H1 (cell line): ENCODE data around the gene DNAI1. TPM values are rescaled to one million over a fixed set of nuclear protein-coding genes. Genes with fewer than 3 reads are reported as not detected.

Experiments
- CTCF ChIA-PET: fragments of 300-600 bp; sonication (Branson Sonifier 250); formaldehyde crosslinking; loops from one replicate; lab custom pipeline; 2021; ENCODE audit not compliant: partially characterized antibody; lab: Charles Lee
- POLR2A ChIA-PET: fragments of 300-600 bp; sonication (Branson Sonifier 250); formaldehyde crosslinking; loops from one replicate; lab custom pipeline; 2021; ENCODE audit warnings: inconsistent platforms; ENCODE audit not compliant: partially characterized antibody; lab: Charles Lee
- DNase-seq, 2 experiments: peaks; one replicate each; pipeline versions ENCODE4 v3.0.0 to v3.0.0-alpha.2; 2010 to 2022; ENCODE audit warnings: low spot score in 2 of 2, low read depth in 1 of 2, mixed read lengths in 1 of 2
- FAIRE-seq: peaks from 2 replicates; lab custom pipeline; 2011; peaks lifted over from hg19 to GRCh38; lab: Jason Lieb, UNC
- H2AFZ ChIP-seq: 2 replicates; pipeline ENCODE4 v1.8.1; 2012; ENCODE audit warnings: low read length, inconsistent platforms
- H2AK5ac ChIP-seq: 2 replicates; pipeline ENCODE4 v1.6.1; 2013; ENCODE audit warnings: low read depth, low read length
- H2BK120ac ChIP-seq: replicated peaks from 2 replicates; pipeline ENCODE3; 2013; ENCODE audit warnings: low read depth, low read length, inconsistent platforms
- H2BK12ac ChIP-seq: 2 replicates; pipeline ENCODE4 v1.6.1; 2013; ENCODE audit warnings: low read depth, low read length
- H2BK15ac ChIP-seq: 2 replicates; pipeline ENCODE4 v1.6.1; 2013; ENCODE audit warnings: low read length
- H2BK20ac ChIP-seq: 2 replicates; pipeline ENCODE4 v1.6.1; 2013; ENCODE audit warnings: low read length
- H2BK5ac ChIP-seq: 2 replicates; pipeline ENCODE4 v1.6.1; 2013; ENCODE audit warnings: low read depth, low read length
- H3K14ac ChIP-seq: 2 replicates; pipeline ENCODE4 v1.6.1; 2013; ENCODE audit warnings: inconsistent platforms; ENCODE audit not compliant: insufficient read length
- H3K18ac ChIP-seq: 2 replicates; pipeline ENCODE4 v1.6.1; 2013; ENCODE audit warnings: low read length; ENCODE audit errors: extremely low read depth
- H3K23ac ChIP-seq: 2 replicates; pipeline ENCODE4 v1.6.1; 2013; ENCODE audit warnings: inconsistent platforms; ENCODE audit not compliant: insufficient read length
- H3K23me2 ChIP-seq: 2 replicates; pipeline ENCODE4 v1.6.1; 2013; ENCODE audit warnings: low read depth, low read length
- H3K27ac ChIP-seq: 2 replicates; pipeline ENCODE4 v1.6.1; 2011; ENCODE audit warnings: low read depth, low read length, inconsistent platforms
- H3K27me3 ChIP-seq, 4 experiments: replicated peaks in 1 of 4; 1 replicate in 1 of 4; 2 replicates in 3 of 4; pipeline versions ENCODE4 v1.6.1 to v1.8.1; 2011 to 2013; ENCODE audit warnings: low read length in 3 of 4, mild to moderate bottlenecking in 3 of 4, inconsistent platforms in 2 of 4, mixed read lengths in 2 of 4, moderate library complexity in 1 of 4; ENCODE audit not compliant: control insufficient read depth in 3 of 4, insufficient read depth in 3 of 4; ENCODE audit errors: extremely low read depth in 1 of 4
- H3K36me3 ChIP-seq, 4 experiments: 2 replicates each; pipeline versions ENCODE4 v1.6.1 to v1.8.1; 2011 to 2013; ENCODE audit warnings: mild to moderate bottlenecking in 4 of 4, low read length in 3 of 4, moderate library complexity in 2 of 4, control low read depth in 1 of 4, inconsistent platforms in 1 of 4; ENCODE audit not compliant: insufficient read depth in 4 of 4, control insufficient read depth in 2 of 4
- H3K4ac ChIP-seq: replicated peaks from 2 replicates; pipeline ENCODE3; 2013; ENCODE audit warnings: low read length, low read depth, mixed read lengths, inconsistent platforms; ENCODE audit not compliant: insufficient read length
- H3K4me1 ChIP-seq, 4 experiments: replicated peaks in 1 of 4; 1 replicate in 1 of 4; 2 replicates in 3 of 4; pipeline versions ENCODE4 v1.6.1 to v1.8.1; 2011 to 2013; ENCODE audit warnings: low read length in 3 of 4, inconsistent platforms in 2 of 4, mixed read lengths in 1 of 4; ENCODE audit not compliant: insufficient read depth in 4 of 4, control insufficient read depth in 3 of 4
- H3K4me2 ChIP-seq, 2 experiments: 2 replicates each; pipeline versions ENCODE4 v1.6.1 to v1.8.1; 2011 to 2013; ENCODE audit warnings: low read depth in 2 of 2, low read length in 2 of 2, control low read depth in 1 of 2, inconsistent platforms in 1 of 2, mild to moderate bottlenecking in 1 of 2; ENCODE audit not compliant: insufficient read depth in 1 of 2
- H3K4me3 ChIP-seq, 4 experiments: fragments of 200-600, 300-600 bp in 1 of 4; sonication (generic), shearing (Covaris generic), sonication (Bioruptor Twin) in 1 of 4; 2 replicates each; pipeline versions ENCODE4 v1.5.1 to v1.8.1; 2011 to 2016; ENCODE audit warnings: low read length in 4 of 4, low read depth in 3 of 4, control low read depth in 2 of 4, inconsistent platforms in 2 of 4, mild to moderate bottlenecking in 2 of 4, mixed read lengths in 1 of 4, moderate library complexity in 1 of 4; ENCODE audit not compliant: insufficient read depth in 2 of 4; ENCODE audit errors: extremely low read depth in 1 of 4
- H3K56ac ChIP-seq: replicated peaks from 2 replicates; pipeline ENCODE3; 2013; ENCODE audit warnings: low read depth, mild to moderate bottlenecking, mixed read lengths, low read length, inconsistent platforms; ENCODE audit not compliant: insufficient read length
- H3K79me1 ChIP-seq: 2 replicates; pipeline ENCODE4 v1.6.1; 2013; ENCODE audit warnings: low read depth, low read length, control low read depth
- H3K79me2 ChIP-seq, 2 experiments: 2 replicates each; pipeline versions ENCODE4 v1.6.1 to v1.8.1; 2012 to 2013; ENCODE audit warnings: low read length in 2 of 2, mild to moderate bottlenecking in 2 of 2, inconsistent platforms in 1 of 2; ENCODE audit not compliant: insufficient read depth in 2 of 2, control insufficient read depth in 1 of 2
- H3K9ac ChIP-seq, 4 experiments: replicated peaks in 1 of 4; 1 replicate in 1 of 4; 2 replicates in 3 of 4; pipeline versions ENCODE4 v1.6.1 to v1.8.1; 2011 to 2013; ENCODE audit warnings: low read depth in 3 of 4, low read length in 3 of 4, control low read depth in 2 of 4, mild to moderate bottlenecking in 2 of 4, moderate library complexity in 2 of 4, inconsistent platforms in 1 of 4; ENCODE audit errors: extremely low read depth in 1 of 4
- H3K9me3 ChIP-seq, 2 experiments: 2 replicates each; pipeline versions ENCODE4 v1.6.1 to v1.8.1; 2012 to 2013; ENCODE audit warnings: mild to moderate bottlenecking in 2 of 2, moderate library complexity in 2 of 2, control low read depth in 1 of 2, inconsistent platforms in 1 of 2, low read depth in 1 of 2, low read length in 1 of 2, mixed read lengths in 1 of 2; ENCODE audit not compliant: insufficient read depth in 2 of 2
- H4K20me1 ChIP-seq, 2 experiments: replicated peaks in 1 of 2; 2 replicates each; pipeline versions ENCODE3 to v1.8.1; 2011 to 2013; ENCODE audit warnings: inconsistent platforms in 2 of 2, low read length in 2 of 2, mild to moderate bottlenecking in 1 of 2; ENCODE audit not compliant: insufficient read depth in 2 of 2, control insufficient read depth in 1 of 2
- H4K5ac ChIP-seq: 2 replicates; pipeline ENCODE4 v1.6.1; 2013; ENCODE audit warnings: low read length, low read depth, mixed read lengths, inconsistent platforms; ENCODE audit not compliant: insufficient read length
- H4K8ac ChIP-seq: 2 replicates; pipeline ENCODE4 v1.8.0; 2013; ENCODE audit warnings: mild to moderate bottlenecking, moderate library complexity, low read length, inconsistent platforms; ENCODE audit not compliant: insufficient read depth; ENCODE audit errors: extremely low read depth
- H4K91ac ChIP-seq: replicated peaks from 2 replicates; pipeline ENCODE3; 2013; ENCODE audit warnings: low read length, mixed read lengths, inconsistent platforms; ENCODE audit not compliant: insufficient read length
- BACH1 ChIP-seq: IDR thresholded peaks from 2 replicates; pipeline ENCODE4 v1.6.1; 2012; ENCODE audit warnings: low read length, improper control_type of control experiment
- CHD2 ChIP-seq: IDR thresholded peaks from 2 replicates; pipeline ENCODE4 v1.6.1; 2012; ENCODE audit warnings: low read length, improper control_type of control experiment
- GTF2F1 ChIP-seq: IDR thresholded peaks from 2 replicates; pipeline ENCODE4 v1.6.1; 2012; ENCODE audit warnings: low read depth, low read length, improper control_type of control experiment, borderline replicate concordance
- POLR2AphosphoS5 ChIP-seq: IDR thresholded peaks from 2 replicates; pipeline ENCODE4 v1.6.1; 2011; ENCODE audit warnings: low read depth, low read length
- RBBP5 ChIP-seq: IDR thresholded peaks from 2 replicates; pipeline ENCODE4 v1.7.1; 2012; ENCODE audit warnings: low read depth, mild to moderate bottlenecking, inconsistent platforms, low read length, moderate library complexity, borderline replicate concordance
- RFX5 ChIP-seq: IDR thresholded peaks from 2 replicates; pipeline ENCODE4 v1.6.1; 2011; ENCODE audit warnings: low read depth, low read length, improper control_type of control experiment, borderline replicate concordance
- SP2 ChIP-seq: IDR thresholded peaks from 2 replicates; pipeline ENCODE4 v1.6.1; 2012; ENCODE audit warnings: mild to moderate bottlenecking, low read length, inconsistent platforms
- SP4 ChIP-seq: IDR thresholded peaks from 2 replicates; pipeline ENCODE4 v1.6.1; 2012; ENCODE audit warnings: low read length, inconsistent platforms
- TAF7 ChIP-seq: optimal IDR thresholded peaks from 2 replicates; pipeline ENCODE3; 2011; ENCODE audit warnings: low read depth, mild to moderate bottlenecking, inconsistent platforms, low read length, moderate library complexity, borderline replicate concordance
- TEAD4 ChIP-seq: IDR thresholded peaks from 2 replicates; pipeline ENCODE4 v1.6.1; 2012; ENCODE audit warnings: low read depth, low read length, inconsistent platforms, mixed read lengths
- WGBS, 2 experiments: shearing (Covaris generic) in 1 of 2; methylation state at CpG; one replicate each; pipeline versions ENCODE4 v1.1.6 to v1.1.7; 2013 to 2015; ENCODE audit warnings: low lambda C conversion rate in 2 of 2, mixed read lengths in 2 of 2, inconsistent platforms in 1 of 2, low coverage in 1 of 2, missing lambda C conversion rate in 1 of 2; ENCODE audit not compliant: insufficient replicate concordance in 2 of 2, insufficient coverage in 1 of 2, insufficient read length in 1 of 2; ENCODE audit errors: extremely low coverage in 1 of 2, missing lambda C conversion rate in 1 of 2; 5-methylcytosine and 5-hydroxymethylcytosine counted together
- polyA plus RNA-seq, 7 experiments: library from polyadenylated mRNA; depleted of rRNA in 3 of 7; stranded (reverse) in 5 of 7; unstranded in 2 of 7; fragments of >200 nt in 5 of 7; fragments of 200-250 nt in 2 of 7; gene quantifications; 1 replicate in 5 of 7; 2 replicates in 1 of 7; 4 replicates in 1 of 7; pipeline versions ENCODE4 v1.2.1 to v1.2.3, GENCODE V29; 2011 to 2013; ENCODE audit warnings: missing spikeins in 2 of 7, mixed read lengths in 2 of 7
- total RNA-seq: library from RNA; stranded (reverse); fragmentation: NEBNext Ultra II Directional; extraction: Animal tissue kit (Norgen Biotek cat#: 25700); gene quantifications from 2 replicates; pipeline ENCODE4 v1.2.1, GENCODE V29; 2021
- TF ChIP-seq, protein P1 (sequence below): IDR thresholded peaks from 2 replicates; pipeline ENCODE4 v1.6.1; 2012; ENCODE audit warnings: low read length, inconsistent platforms

DNAI1 gene
- total and polyA plus RNA-seq, 2 of the 8 experiments (the other 6 are each of a cell fraction or from before 2014, with no cell fraction given) = 0.37 to 0.54 TPM

DNA sequence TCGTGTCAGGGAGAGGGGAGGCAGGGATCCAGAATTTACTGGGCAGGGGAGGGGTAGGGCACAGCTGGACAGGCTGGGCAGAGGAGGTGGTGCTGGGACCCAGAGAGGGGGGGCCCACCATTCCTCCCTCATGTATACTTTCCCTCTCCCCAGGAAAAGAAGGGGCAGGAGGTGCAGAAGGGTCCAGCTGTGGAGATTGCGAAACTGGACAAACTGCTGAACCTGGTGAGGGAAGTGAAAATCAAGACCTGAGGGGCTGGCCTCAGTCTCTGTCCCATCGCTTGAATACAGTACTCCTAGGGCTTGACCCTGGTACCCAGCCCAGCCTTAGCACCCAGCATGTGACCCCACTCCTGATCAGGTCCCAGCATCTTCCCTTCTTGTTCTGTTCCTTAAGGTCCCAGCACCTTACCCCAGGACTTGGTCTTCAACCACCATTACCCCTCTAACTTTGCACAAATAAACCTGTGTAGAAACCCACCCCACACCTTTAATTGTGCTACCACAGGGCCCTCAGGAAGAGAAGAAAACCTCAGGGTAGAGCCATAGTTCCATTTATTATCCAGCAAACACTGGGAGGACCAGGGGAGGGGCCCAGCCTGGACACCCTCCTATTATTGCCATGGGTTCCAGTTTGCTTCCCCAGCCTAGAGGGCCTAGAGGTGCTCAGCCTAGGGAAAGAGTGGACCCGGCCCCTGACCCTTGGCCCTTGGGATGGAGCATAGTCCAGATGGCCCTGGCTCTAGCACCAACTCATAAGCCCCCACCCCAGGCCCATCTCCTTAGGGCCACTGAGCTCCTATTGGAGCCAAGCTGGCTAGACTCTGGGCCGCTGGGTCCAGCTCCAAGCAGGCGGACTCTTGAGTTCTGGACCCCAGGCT lies 62.1 kb downstream of the DNAI1 start:
- H3K4me3 ChIP-seq = no peak overlapping the region
- no peaks in the 10 kb centered on the region for H3K9me3 ChIP-seq
- H3K36me3 ChIP-seq = no peaks in the 10 kb centered on the region
- DNase-seq (no peak), FAIRE-seq (no peak)
- ChIA-PET POLR2A (interaction anchor here (1.5 kb wide), 1 partner anchor 10 kb away, joined by 4 read pairs; no protein-coding TSS in a partner anchor), CTCF (interaction anchor here (0.8 to 6.2 kb wide), 19 partner anchors 12 to 267 kb away, joined by 3 to 53 read pairs (median 6); no protein-coding TSS in a partner anchor)
- no peak overlapping the region for H3K18ac ChIP-seq
- no peaks in the 10 kb centered on the region for H3K79me1 ChIP-seq
- no peaks in the 10 kb centered on the region for H3K79me2 ChIP-seq
- no peak overlapping the region for H3K56ac ChIP-seq
- no peak overlapping the region for H2AK5ac ChIP-seq
- H2BK15ac ChIP-seq = no peak overlapping the region
- no peak overlapping the region for H4K5ac ChIP-seq
- H3K14ac ChIP-seq = no peak overlapping the region
- no peak overlapping the region for H2BK120ac ChIP-seq
- H4K20me1 ChIP-seq = no peaks in the 10 kb centered on the region
- H3K4me2 ChIP-seq = no peak overlapping the region
- H4K8ac ChIP-seq = no peak overlapping the region
- H2BK12ac ChIP-seq = no peak overlapping the region
- peaks cover 0 to 17% (median 8%) of the 10 kb centered on the region in 4 experiments; a peak in 6 of 7 replicates for H3K4me1 ChIP-seq
- no peak overlapping the region for H3K27ac ChIP-seq
- H3K4ac ChIP-seq = no peak overlapping the region
- no peak overlapping the region for H3K9ac ChIP-seq
- no peak overlapping the region for H2BK20ac ChIP-seq
- H3K27me3 ChIP-seq = peaks cover 1 to 14% (median 11%) of the 10 kb centered on the region in 4 experiments; a peak in 6 of 7 replicates
- H2AFZ ChIP-seq = no peak overlapping the region
- H2BK5ac ChIP-seq = no peak overlapping the region
- 91% methylated on average over 5 of the region's 6 CpGs; no CpG with 5 or more reads in 1 of the 2 experiments for WGBS, 2 experiments
- peaks cover 6% of the 10 kb centered on the region for H3K23me2 ChIP-seq
- H4K91ac ChIP-seq = no peak overlapping the region
- H3K23ac ChIP-seq = no peak overlapping the region
- TF ChIP-seq CHD2 = no peak
- TF ChIP-seq SP4 = no peak
- TF ChIP-seq GTF2F1 = no peak
- TF ChIP-seq RBBP5 = no peak
- TF ChIP-seq SP2 = no peak
- TF ChIP-seq TEAD4 = no peak
- no peak for TF ChIP-seq RFX5
- no peak for TF ChIP-seq BACH1
- TF ChIP-seq TAF7 = no peak
- TF ChIP-seq, protein P1, sequence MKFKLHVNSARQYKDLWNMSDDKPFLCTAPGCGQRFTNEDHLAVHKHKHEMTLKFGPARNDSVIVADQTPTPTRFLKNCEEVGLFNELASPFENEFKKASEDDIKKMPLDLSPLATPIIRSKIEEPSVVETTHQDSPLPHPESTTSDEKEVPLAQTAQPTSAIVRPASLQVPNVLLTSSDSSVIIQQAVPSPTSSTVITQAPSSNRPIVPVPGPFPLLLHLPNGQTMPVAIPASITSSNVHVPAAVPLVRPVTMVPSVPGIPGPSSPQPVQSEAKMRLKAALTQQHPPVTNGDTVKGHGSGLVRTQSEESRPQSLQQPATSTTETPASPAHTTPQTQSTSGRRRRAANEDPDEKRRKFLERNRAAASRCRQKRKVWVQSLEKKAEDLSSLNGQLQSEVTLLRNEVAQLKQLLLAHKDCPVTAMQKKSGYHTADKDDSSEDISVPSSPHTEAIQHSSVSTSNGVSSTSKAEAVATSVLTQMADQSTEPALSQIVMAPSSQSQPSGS = no peak
- no peak for TF ChIP-seq POLR2AphosphoS5
